ENCODE data around the gene MBP.

DNA sequence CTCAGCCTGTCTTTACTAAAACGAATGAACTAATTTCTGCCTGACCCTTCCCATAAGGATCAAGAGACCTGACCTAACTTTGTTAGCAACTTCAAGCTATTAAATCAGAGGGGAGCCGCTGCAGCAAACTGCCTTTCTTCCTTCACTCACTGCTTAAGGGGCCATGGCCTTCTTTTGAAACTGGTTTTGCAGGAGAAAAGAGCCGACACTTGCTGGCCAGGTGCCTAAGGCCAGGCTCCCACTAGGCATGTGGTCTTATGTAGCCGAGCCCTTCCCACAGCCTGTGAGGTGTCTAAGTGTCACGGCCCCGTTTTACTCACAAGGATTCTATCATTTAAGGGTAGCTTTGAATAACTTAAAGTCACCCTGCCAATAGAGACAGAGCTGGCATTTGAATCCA, 179.4 kb downstream of the MBP start:
- TF ChIP-seq EZH2 (IDR thresholded peaks at IDR 0.05; ENCODE audit: low read depth, unreplicated experiment), result no peak
- TF ChIP-seq, protein P1, sequence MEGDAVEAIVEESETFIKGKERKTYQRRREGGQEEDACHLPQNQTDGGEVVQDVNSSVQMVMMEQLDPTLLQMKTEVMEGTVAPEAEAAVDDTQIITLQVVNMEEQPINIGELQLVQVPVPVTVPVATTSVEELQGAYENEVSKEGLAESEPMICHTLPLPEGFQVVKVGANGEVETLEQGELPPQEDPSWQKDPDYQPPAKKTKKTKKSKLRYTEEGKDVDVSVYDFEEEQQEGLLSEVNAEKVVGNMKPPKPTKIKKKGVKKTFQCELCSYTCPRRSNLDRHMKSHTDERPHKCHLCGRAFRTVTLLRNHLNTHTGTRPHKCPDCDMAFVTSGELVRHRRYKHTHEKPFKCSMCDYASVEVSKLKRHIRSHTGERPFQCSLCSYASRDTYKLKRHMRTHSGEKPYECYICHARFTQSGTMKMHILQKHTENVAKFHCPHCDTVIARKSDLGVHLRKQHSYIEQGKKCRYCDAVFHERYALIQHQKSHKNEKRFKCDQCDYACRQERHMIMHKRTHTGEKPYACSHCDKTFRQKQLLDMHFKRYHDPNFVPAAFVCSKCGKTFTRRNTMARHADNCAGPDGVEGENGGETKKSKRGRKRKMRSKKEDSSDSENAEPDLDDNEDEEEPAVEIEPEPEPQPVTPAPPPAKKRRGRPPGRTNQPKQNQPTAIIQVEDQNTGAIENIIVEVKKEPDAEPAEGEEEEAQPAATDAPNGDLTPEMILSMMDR (conservative IDR thresholded peaks at IDR 0.05; ENCODE audit: low read depth in 2 of 2), result no peak
- TF ChIP-seq EZH2phosphoT487 (IDR thresholded peaks at IDR 0.05; ENCODE audit: unreplicated experiment), result no peak
- TF ChIP-seq POLR2AphosphoS5 (IDR thresholded peaks at IDR 0.05; ENCODE audit: low read depth), result no peak
- TF ChIP-seq, protein P2, sequence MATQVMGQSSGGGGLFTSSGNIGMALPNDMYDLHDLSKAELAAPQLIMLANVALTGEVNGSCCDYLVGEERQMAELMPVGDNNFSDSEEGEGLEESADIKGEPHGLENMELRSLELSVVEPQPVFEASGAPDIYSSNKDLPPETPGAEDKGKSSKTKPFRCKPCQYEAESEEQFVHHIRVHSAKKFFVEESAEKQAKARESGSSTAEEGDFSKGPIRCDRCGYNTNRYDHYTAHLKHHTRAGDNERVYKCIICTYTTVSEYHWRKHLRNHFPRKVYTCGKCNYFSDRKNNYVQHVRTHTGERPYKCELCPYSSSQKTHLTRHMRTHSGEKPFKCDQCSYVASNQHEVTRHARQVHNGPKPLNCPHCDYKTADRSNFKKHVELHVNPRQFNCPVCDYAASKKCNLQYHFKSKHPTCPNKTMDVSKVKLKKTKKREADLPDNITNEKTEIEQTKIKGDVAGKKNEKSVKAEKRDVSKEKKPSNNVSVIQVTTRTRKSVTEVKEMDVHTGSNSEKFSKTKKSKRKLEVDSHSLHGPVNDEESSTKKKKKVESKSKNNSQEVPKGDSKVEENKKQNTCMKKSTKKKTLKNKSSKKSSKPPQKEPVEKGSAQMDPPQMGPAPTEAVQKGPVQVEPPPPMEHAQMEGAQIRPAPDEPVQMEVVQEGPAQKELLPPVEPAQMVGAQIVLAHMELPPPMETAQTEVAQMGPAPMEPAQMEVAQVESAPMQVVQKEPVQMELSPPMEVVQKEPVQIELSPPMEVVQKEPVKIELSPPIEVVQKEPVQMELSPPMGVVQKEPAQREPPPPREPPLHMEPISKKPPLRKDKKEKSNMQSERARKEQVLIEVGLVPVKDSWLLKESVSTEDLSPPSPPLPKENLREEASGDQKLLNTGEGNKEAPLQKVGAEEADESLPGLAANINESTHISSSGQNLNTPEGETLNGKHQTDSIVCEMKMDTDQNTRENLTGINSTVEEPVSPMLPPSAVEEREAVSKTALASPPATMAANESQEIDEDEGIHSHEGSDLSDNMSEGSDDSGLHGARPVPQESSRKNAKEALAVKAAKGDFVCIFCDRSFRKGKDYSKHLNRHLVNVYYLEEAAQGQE (IDR thresholded peaks at IDR 0.05; ENCODE audit: unreplicated experiment), result no peak
- TF ChIP-seq, protein P3, sequence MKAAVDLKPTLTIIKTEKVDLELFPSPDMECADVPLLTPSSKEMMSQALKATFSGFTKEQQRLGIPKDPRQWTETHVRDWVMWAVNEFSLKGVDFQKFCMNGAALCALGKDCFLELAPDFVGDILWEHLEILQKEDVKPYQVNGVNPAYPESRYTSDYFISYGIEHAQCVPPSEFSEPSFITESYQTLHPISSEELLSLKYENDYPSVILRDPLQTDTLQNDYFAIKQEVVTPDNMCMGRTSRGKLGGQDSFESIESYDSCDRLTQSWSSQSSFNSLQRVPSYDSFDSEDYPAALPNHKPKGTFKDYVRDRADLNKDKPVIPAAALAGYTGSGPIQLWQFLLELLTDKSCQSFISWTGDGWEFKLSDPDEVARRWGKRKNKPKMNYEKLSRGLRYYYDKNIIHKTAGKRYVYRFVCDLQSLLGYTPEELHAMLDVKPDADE (IDR thresholded peaks at IDR 0.05), result no peak
- no peak for TF ChIP-seq ZNF114 (CRISPR knock-in tag; IDR thresholded peaks at IDR 0.05)

Data from GM23338 (cell line).